ENCODE measurements around the gene ZNF319. TPM values are rescaled to one million over a fixed set of nuclear protein-coding genes. Genes with fewer than 3 reads are reported as not detected.

ZNF319 gene
- polyA plus RNA-seq, 1 donor (not counting 4 experiments of a cell fraction or from before 2014, with no cell fraction given): 3.3 TPM

DNA sequence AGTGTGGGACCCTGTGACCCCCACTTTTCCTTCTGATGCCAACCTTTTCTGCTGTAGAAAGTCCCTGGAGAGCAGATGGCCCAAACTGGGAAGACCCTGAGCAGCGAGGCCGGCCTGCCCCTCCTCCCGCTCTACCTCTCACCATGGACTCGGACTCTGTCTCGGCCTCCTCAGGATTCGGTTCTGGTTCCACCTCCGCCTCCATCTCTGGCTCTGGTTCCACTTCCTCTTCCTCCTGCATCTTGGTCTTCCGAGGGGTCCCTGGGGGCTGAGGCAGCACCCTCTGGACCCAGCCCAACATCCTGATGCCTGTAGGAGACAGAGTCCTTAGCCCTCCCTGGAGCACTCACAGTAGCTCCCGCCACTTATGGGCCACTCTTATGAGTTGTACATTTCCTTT lies 33.5 kb downstream of the ZNF319 start:
- Histone ChIP-seq H3K9me3 (ENCODE audit: control insufficient read depth, low read depth, low read length) (no peaks in the 10 kb centered on the region), H3K27me3 (ENCODE audit: control insufficient read depth, extremely low read depth, insufficient read depth, low read length) (peaks cover 9% of the 10 kb centered on the region), H3K27ac (ENCODE audit: control insufficient read depth, insufficient read depth, low read length) (no peak overlapping the region), H4K20me1 (ENCODE audit: control insufficient read depth, extremely low read depth, insufficient read depth, low read length) (no peaks in the 10 kb centered on the region), H3K4me1 (ENCODE audit: control insufficient read depth, extremely low read depth, insufficient read depth, low read length) (no peaks in the 10 kb centered on the region), H2AFZ (ENCODE audit: control insufficient read depth, low read length) (no peak overlapping the region), H3K36me3 (ENCODE audit: control insufficient read depth in 2 of 2, extremely low read depth in 1 of 2, insufficient read depth in 2 of 2, low read length in 2 of 2) (no peaks in the 10 kb centered on the region), H3K4me3 (ENCODE audit: control insufficient read depth in 2 of 3, extremely low read depth in 1 of 3, insufficient read depth in 2 of 3, low read depth in 1 of 3, low read length in 3 of 3) (no peak overlapping the region), H3K9me1 (ENCODE audit: control insufficient read depth, extremely low read depth, insufficient read depth, low read length) (no peaks in the 10 kb centered on the region), H3K4me2 (ENCODE audit: control insufficient read depth, extremely low read depth, insufficient read depth, low read depth, low read length) (no peak overlapping the region), H3K9ac (ENCODE audit: control insufficient read depth, extremely low read depth, insufficient read depth, low read length) (no peak overlapping the region), H3K79me2 (ENCODE audit: control insufficient read depth, insufficient read depth, low read length) (no peaks in the 10 kb centered on the region)
- dilution Hi-C loops (cut with MboI; ENCODE audit: extremely low pct_ligation_motif_present, low sequenced_read_pairs): no loop called here
- DNase-seq (ENCODE audit: low read depth, low spot score): no peak
- FAIRE-seq: no peak
- TF ChIP-seq, protein P1, sequence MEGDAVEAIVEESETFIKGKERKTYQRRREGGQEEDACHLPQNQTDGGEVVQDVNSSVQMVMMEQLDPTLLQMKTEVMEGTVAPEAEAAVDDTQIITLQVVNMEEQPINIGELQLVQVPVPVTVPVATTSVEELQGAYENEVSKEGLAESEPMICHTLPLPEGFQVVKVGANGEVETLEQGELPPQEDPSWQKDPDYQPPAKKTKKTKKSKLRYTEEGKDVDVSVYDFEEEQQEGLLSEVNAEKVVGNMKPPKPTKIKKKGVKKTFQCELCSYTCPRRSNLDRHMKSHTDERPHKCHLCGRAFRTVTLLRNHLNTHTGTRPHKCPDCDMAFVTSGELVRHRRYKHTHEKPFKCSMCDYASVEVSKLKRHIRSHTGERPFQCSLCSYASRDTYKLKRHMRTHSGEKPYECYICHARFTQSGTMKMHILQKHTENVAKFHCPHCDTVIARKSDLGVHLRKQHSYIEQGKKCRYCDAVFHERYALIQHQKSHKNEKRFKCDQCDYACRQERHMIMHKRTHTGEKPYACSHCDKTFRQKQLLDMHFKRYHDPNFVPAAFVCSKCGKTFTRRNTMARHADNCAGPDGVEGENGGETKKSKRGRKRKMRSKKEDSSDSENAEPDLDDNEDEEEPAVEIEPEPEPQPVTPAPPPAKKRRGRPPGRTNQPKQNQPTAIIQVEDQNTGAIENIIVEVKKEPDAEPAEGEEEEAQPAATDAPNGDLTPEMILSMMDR (optimal IDR thresholded peaks at IDR 0.05 in 1 of 3, IDR thresholded peaks at IDR 0.05 in 1 of 3, conservative IDR thresholded peaks at IDR 0.05 in 1 of 3; ENCODE audit: extremely low read depth in 1 of 3, insufficient read depth in 2 of 3, low read length in 3 of 3): no peak

DNA sequence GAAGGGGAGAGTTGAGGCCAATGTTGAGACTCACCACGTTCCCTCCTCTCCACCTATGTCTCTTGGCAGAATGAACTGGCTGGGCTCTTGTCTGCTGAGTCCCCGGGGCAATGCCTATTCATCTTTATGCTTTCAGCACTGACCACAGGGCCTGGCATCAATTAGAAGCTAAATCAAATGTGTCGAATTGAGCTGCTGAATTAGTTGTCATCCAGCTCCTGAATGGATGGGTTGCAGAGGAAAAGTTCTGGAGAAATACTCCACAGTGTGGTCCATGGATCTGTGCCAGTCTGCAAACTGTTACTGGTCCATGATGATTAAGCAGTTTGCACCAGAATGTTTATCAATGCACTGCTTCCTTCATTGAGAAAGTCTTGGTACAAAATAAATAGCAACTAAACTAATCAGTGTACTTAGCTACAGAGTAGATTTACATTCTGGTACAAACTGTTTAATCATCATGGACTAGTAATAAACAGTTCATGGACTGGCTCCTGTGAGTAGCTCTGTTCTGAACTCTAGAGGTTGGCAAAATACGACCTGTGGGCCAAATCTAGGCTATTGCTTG lies 34.2 kb downstream of the ZNF319 start:
- DNase-seq (ENCODE audit: low read depth, low spot score) (no peak), FAIRE-seq (peak; percentile 5)
- no peaks in the 10 kb centered on the region for H3K9me1 ChIP-seq (ENCODE audit: control insufficient read depth, extremely low read depth, insufficient read depth, low read length)
- no peaks in the 10 kb centered on the region for H3K36me3 ChIP-seq (ENCODE audit: control insufficient read depth in 2 of 2, extremely low read depth in 1 of 2, insufficient read depth in 2 of 2, low read length in 2 of 2)
- H3K27ac ChIP-seq (ENCODE audit: control insufficient read depth, insufficient read depth, low read length): no peak overlapping the region
- no peaks in the 10 kb centered on the region for H3K4me1 ChIP-seq (ENCODE audit: control insufficient read depth, extremely low read depth, insufficient read depth, low read length)
- TF ChIP-seq, protein P1 (optimal IDR thresholded peaks at IDR 0.05 in 1 of 3, IDR thresholded peaks at IDR 0.05 in 1 of 3, conservative IDR thresholded peaks at IDR 0.05 in 1 of 3; ENCODE audit: extremely low read depth in 1 of 3, insufficient read depth in 2 of 3, low read length in 3 of 3): no peak
- TF ChIP-seq EZH2 (IDR thresholded peaks at IDR 0.05; ENCODE audit: low read length): no peak
- no peaks in the 10 kb centered on the region for H4K20me1 ChIP-seq (ENCODE audit: control insufficient read depth, extremely low read depth, insufficient read depth, low read length)
- H3K79me2 ChIP-seq (ENCODE audit: control insufficient read depth, insufficient read depth, low read length): no peaks in the 10 kb centered on the region
- dilution Hi-C loops (cut with MboI; ENCODE audit: extremely low pct_ligation_motif_present, low sequenced_read_pairs): no loop called here
- H2AFZ ChIP-seq (ENCODE audit: control insufficient read depth, low read length): no peak overlapping the region
- no peaks in the 10 kb centered on the region for H3K9me3 ChIP-seq (ENCODE audit: control insufficient read depth, low read depth, low read length)
- no peak overlapping the region for H3K4me3 ChIP-seq (ENCODE audit: control insufficient read depth in 2 of 3, extremely low read depth in 1 of 3, insufficient read depth in 2 of 3, low read depth in 1 of 3, low read length in 3 of 3)
- peaks cover 9% of the 10 kb centered on the region for H3K27me3 ChIP-seq (ENCODE audit: control insufficient read depth, extremely low read depth, insufficient read depth, low read length)
- H3K4me2 ChIP-seq (ENCODE audit: control insufficient read depth, extremely low read depth, insufficient read depth, low read depth, low read length): no peak overlapping the region
- no peak overlapping the region for H3K9ac ChIP-seq (ENCODE audit: control insufficient read depth, extremely low read depth, insufficient read depth, low read length)

Measured in keratinocyte (primary cell).